ENCODE data around the gene TOR2A.

DNA sequence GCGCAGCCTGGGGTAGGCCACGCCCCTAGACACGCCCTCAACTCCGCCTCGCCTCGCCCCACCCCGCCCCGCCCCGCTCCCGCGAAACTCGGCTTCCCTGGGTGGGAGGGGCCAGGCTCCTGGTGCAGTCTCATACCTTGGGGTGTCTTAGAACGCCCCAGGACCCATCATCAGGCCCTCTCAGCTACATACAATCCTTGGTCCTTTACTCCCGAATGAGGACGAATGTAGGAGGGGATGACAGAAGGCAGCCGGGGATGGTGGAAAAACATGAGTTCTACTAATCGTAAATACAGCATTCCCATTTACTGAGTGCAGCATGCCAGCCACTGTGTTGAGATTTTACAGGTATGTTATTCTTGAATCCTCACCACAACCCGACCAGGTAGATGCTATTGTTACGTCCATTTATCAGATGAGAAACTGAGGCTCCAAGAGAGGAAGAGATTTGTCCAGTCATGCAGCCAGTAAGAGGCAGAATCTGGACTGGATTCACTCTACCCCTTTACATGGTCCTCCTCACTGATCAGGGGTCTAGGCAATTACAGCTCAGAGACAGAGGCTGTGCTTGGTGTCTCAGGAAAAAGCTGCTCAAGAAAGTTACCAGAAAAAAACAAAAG is 36.6 kb upstream of the TOR2A start:
- no peak for TF ChIP-seq EP300 (IDR thresholded peaks at IDR 0.05; ENCODE audit: low read depth)
- TF ChIP-seq, protein P1, sequence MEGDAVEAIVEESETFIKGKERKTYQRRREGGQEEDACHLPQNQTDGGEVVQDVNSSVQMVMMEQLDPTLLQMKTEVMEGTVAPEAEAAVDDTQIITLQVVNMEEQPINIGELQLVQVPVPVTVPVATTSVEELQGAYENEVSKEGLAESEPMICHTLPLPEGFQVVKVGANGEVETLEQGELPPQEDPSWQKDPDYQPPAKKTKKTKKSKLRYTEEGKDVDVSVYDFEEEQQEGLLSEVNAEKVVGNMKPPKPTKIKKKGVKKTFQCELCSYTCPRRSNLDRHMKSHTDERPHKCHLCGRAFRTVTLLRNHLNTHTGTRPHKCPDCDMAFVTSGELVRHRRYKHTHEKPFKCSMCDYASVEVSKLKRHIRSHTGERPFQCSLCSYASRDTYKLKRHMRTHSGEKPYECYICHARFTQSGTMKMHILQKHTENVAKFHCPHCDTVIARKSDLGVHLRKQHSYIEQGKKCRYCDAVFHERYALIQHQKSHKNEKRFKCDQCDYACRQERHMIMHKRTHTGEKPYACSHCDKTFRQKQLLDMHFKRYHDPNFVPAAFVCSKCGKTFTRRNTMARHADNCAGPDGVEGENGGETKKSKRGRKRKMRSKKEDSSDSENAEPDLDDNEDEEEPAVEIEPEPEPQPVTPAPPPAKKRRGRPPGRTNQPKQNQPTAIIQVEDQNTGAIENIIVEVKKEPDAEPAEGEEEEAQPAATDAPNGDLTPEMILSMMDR (IDR thresholded peaks at IDR 0.05): no peak
